ENCODE measurements around the gene MDC1.

Gene MDC1

GRCh38 chr6:30747902-30748769 is 31.1 kb upstream of the MDC1 start:
- DNase-seq, result no peak

DNA sequence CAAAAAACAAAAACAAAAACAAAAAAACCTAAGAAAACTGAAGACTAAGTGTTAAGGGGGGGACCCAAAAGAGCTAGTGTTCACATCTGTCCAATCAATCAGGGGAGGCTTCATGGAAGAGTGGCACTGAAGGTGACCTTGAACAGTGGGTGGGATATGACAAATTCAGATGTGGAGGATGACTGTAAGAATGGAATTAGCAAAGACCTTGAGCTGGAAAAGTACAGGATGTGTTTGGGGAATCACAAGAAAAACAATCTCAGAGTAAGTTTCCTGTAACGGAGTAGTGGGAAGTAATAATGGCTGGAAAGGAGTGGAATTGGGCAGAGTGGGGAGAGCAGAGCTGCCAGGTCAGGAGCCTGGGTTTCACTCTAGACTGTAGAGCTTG is 30.2 kb upstream of the MDC1 start:
- no peak for DNase-seq

DNA sequence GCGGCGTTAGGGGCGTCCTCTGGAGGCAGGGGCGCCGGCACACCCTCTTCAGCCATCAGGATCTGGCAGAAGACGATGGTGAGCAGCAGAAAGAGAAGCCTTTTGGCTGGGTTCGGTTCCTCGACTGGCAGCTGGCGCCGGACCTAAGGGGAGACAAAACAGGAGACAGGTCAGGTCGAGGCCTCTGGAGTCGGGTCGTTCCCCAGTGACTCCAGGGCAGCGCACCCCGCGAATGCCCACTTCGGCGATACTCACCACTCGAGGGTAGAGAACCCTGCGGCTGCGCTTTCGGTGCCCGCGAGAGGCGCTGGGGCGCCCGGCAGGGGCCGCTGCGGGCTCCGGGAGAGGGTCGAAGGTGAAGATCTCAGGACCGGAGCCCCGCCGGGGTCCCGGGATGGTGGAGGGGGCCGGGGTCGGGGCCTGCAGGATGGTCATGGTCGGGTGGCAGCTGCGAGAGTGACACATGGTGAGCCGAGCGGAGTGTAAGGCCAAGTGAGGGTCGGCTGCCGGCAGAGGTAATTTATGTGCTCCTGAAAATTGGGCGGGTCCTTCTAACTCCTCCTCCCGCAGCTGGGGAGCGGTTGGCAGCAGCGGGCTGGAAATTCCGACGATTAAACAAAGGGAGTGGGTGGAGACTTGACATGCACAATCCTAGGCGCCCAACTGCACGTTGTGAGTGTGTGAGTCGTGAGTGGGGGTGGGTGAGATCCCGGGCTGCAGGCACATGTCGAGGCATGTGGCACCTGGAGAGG is 27.1 kb upstream of the MDC1 start, which contains the start of gene IER3:
Gene IER3, minus strand, starts transcription at position 494 of the 752 bp plus-strand sequence. Its CDS starts 29 bp downstream, at position 465.
- peak; percentile 88 for DNase-seq

DNA sequence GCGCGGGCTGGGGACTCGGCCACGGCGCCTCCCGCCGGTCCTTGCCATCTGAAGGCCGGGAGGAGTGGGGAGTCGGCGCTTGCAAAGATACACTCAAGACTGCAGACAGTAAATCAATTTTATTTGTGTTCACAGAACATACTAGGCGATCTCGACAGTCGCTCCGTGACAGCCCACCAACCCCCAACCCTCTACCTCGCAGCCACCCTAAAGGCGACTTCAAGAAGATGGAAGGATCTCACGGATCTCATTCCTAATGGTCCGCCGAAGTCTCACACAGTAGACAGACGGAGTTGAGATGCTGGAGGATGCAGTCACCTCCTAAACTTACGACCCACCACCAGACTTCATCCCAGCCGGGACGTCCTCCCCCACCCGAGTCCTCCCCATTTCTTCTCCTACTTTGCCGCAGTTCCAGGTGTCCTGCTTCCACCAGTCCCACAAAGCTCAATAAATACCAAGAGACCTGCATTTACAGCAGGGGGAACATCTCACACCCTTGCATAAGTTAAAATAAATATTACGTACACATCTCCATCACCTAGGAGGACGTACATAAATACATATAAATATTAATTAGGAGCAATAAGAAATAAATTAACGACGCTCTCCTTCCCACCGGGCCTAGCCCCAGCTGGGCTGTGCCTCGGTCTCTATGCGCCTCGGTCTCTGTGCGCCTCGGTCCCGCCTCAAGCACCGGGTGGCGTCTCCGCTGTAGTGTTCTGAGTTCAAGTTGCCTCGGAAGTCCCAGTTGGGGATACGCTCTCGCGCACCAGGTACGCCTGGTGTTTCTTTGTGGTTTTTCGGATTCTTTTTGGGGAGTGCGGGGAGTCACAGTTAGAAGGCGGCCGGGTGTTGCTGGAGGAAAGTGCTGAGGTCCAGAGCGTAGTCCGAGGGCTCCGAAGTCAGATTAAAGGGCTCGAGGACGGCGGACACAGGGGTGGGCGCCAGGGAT is 26.3 kb upstream of the MDC1 start:
- DNase-seq, result no peak

- peak; percentile 93 for DNase-seq
Observed at GRCh38 chr6:30742316-30743098, 25.4 kb upstream of the MDC1 start, which contains the start of gene FLOT1. Gene FLOT1 (minus strand): TSS chr6:30742687. CDS start chr6:30742189, 498 bp downstream.

DNA sequence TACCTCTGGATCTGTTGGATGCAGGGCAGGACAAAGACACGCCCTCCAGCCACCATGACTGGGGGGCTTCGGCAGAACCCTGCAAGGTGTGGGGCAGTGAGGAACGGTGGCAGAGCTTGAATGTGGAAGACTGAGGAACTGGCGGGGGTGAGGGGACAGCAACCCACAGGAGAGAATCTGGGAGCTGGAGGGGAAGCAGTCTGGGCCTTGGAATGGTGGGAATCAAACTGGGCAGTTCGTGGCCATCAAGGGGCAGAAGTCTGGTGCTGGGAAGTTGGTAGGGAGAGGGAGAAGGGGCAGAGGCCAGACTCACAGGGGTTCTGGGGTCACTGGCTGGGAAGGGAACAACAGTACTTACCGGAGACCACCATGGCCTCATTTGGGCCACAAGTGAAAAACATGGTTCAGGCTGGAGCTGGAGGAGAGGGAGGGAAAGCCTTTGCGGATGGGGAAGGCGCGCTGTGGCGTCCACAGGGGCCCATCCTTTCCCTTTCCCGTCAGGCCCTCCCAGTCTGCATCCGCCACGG is 24.8 kb upstream of the MDC1 start:
- DNase-seq, result no peak

GRCh38 chr6:30741063-30741779 is 24.1 kb upstream of the MDC1 start:
- peak; percentile 43 for DNase-seq

GRCh38 chr6:30740540-30740870 is 23.4 kb upstream of the MDC1 start:
- DNase-seq, result no peak

- DNase-seq, result no peak
Observed at GRCh38 chr6:30738532-30738931, 21.5 kb upstream of the MDC1 start.

GRCh38 chr6:30735668-30736314 is 18.7 kb upstream of the MDC1 start:
- DNase-seq, result no peak

DNA sequence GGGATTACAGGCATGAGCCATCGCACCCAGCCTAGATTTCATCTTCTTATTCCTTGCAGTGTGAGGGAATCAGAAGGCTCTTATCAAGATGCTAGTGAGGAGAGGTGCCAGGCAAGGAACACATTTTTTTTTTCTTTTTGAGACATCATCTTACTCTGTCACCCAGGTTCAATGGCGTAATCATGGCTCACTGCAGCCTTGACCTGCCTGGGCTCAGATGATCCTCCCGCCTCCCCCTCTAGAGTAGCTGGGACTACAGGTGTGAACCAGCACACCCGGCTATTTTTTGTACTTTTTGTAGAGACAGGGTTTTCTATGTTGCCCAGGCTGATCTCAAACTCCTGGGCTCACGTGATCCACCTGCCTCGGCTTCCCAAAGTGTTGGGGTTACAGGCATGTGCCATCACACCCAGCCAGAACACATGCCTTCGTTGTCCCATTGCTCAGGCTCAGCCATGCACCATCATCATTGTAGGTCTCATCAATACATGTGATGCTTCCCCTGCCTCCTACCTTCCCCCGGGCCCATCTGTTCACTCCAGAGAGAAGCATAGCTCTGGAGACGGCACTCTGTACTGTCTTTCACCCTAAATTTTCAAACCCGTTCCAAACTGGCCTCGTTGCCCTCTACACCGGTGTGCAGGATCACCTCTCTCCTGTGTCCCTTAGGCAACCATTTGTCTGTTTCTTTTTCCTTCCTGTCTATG is 15.3 kb upstream of the MDC1 start:
- DNase-seq, result no peak

- DNase-seq, result peak; percentile 83
Observed at GRCh38 chr6:30730601-30731435, 13.7 kb upstream of the MDC1 start.

DNA sequence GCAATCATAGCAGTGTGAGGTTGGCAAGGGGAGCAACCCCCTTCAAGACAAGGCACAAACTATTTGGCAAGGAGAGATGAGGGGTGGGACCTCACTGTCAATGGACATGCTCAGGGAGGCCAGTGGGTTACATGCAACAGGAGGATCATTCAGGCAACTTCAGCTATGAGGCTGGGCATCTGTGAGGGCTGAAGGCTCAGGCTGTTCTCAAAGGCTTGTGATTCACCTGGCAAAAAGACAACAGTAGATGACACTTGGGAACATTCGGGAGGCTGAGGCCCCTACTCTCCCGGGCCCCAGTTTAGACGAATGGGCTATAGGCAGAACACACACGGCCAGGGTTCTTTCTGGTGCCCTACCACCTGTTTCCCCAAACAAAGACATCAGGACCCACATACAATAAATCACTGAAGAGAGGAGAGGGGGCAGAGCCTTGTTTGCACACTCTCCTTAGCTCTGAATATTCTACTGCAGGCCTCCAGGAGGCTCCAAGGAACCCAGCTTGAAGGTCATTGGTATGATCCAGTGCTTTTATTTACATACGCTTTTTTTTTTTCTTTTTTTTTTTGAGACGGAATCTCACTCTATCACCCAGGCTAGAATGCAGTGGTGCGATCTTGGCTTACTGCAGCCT is 11.0 kb upstream of the MDC1 start:
- no peak for DNase-seq

GRCh38 chr6:30726506-30727413 is 9.7 kb upstream of the MDC1 start:
- no peak for DNase-seq

GRCh38 chr6:30725713-30726505 is 8.8 kb upstream of the MDC1 start:
- DNase-seq, result no peak

GRCh38 chr6:30724906-30725667 is 8.0 kb upstream of the MDC1 start:
- DNase-seq, result no peak

All from stimulated activated CD4-positive, alpha-beta T cell treated with anti-CD3 and anti-CD28 coated beads, Interleukin-12 subunit alpha, Interleukin-12 subunit beta, amount 100 ng/mL, for 4 hours (primary cell).